ENCODE results near the gene CCDC24.

Gene CCDC24

GRCh38 chr1:43981636-43982035 lies 9.8 kb upstream of the CCDC24 start:
- DNase-seq: no peak

- DNase-seq: no peak
Measured at GRCh38 chr1:43982241-43982640, 9.2 kb upstream of the CCDC24 start.

GRCh38 chr1:43982808-43983207 lies 8.6 kb upstream of the CCDC24 start:
- no peak for DNase-seq

DNA sequence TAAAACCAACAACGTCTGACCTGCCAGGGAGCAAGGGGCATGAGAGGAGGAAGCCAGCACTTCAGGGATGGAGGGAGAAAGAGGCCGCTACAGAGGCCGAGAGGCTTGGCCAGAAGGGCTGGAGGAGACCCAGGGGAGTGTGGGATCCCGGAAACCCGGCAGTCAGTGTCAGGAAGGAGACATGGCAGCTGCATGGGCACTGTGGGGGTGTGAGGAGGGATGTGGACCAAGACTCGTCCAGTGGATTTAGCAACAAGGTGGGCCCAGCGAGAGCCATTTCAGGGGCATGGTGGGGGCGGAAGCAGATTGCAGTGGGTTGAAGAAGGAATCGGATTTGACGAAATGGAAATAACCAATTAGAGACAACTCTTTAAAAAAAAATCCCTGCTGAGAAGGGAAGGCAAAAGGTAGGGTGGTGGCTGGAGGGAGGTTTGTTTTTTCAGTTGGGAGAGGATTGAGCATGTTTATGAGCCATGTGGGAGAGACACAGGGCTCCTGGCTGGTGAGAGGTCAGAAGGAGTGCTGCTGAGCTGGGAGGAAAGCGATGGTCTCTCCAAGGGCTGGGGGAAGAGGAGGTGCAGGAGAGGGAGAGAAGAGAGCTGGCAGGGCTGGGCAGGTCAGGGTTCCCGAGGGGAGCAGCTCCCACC lies 8.0 kb upstream of the CCDC24 start:
- DNase-seq: no peak

- DNase-seq: no peak
Measured at GRCh38 chr1:43984855-43985254, 6.5 kb upstream of the CCDC24 start.

DNA sequence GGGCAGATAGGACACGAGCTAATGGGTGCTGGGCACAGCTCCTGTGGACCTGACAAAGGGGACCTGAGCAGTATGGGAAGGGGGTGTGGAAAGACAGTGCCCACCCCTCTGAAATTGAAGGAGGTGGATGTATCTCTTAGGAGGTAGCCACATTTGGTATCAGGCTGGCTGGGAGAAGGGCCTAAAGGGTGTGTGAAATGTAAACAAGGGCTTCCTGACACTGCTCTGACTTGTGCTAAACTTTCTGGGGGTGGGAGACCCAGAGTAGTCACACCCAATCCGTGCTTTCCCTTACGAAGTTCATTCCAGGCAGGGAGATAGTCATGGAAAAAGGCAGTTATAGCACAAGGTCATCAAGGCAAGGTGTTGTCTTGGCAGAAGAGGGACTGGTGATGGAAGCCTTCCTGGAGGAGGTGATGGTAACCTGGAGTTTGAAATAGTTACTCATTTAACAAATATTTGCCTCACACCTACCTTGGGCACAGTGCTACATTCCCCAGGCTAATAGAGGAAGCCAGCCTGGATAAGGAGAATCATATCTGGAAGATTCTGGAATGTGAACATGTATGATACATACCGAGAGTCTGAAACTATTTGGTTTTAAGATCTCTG lies 5.3 kb upstream of the CCDC24 start:
- DNase-seq: no peak

DNA sequence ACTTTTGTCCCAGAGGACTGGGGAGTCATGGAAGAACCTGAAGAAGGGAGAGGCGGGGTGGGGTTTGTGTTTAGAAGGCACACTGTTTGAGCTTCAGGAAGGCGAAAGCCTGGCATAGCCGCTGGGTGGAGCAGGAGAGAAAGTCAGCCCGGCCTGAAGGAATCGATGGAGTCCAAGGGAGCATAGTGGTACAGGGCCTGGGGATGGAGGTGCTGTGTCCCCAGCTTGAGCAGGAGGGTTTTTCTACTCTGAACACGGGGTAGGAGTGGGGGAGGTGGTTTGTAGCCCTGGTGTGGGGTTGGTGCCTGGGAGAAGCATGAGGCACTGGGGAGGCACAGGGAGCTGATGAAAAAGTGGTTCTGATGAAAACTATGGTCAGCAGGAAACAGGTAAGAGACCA lies 4.7 kb upstream of the CCDC24 start:
- DNase-seq: no peak

- no peak for DNase-seq
Measured at GRCh38 chr1:43987159-43987902, 4.1 kb upstream of the CCDC24 start.

DNA sequence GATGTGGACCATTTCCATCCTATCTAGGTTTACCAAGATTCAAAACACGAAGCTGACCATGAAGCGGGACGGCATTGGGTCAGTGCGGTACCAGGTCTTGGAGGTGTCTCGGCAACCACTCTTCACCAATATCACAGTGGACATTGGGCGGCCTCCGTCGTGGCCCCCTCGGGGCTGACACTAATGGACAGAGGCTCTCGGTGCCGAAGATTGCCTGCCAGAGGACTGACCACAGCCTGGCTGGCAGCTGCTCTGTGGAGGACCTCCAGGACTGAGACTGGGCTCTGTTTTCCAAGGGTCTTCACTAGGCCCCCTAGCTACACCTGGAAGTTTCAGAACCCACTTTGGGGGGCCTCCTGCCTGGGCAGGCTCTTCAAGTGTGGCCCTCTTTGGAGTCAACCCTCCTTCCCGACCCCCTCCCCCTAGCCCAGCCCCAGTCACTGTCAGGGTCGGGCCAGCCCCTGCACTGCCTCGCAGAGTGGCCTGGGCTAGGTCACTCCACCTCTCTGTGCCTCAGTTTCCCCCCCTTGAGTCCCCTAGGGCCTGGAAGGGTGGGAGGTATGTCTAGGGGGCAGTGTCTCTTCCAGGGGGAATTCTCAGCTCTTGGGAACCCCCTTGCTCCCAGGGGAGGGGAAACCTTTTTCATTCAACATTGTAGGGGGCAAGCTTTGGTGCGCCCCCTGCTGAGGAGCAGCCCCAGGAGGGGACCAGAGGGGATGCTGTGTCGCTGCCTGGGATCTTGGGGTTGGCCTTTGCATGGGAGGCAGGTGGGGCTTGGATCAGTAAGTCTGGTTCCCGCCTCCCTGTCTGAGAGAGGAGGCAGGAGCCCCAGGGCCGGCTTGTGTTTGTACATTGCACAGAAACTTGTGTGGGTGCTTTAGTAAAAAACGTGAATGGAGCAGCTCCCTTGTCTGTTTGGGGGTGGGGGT lies 864 bp upstream of the CCDC24 start:
- peak; percentile 26 for DNase-seq

GRCh38 chr1:43991200-43991475 lies 261 bp upstream of the CCDC24 start:
- no peak for DNase-seq

- no peak for DNase-seq
Measured at GRCh38 chr1:43992232-43992995, 1.0 kb downstream of the CCDC24 start.

GRCh38 chr1:43993206-43993914 lies 2.0 kb downstream of the CCDC24 start:
- no peak for DNase-seq

GRCh38 chr1:43994071-43994470 lies 2.7 kb downstream of the CCDC24 start:
- no peak for DNase-seq

- DNase-seq: peak; percentile 28
Measured at GRCh38 chr1:43994794-43995790, 3.7 kb downstream of the CCDC24 start.

DNA sequence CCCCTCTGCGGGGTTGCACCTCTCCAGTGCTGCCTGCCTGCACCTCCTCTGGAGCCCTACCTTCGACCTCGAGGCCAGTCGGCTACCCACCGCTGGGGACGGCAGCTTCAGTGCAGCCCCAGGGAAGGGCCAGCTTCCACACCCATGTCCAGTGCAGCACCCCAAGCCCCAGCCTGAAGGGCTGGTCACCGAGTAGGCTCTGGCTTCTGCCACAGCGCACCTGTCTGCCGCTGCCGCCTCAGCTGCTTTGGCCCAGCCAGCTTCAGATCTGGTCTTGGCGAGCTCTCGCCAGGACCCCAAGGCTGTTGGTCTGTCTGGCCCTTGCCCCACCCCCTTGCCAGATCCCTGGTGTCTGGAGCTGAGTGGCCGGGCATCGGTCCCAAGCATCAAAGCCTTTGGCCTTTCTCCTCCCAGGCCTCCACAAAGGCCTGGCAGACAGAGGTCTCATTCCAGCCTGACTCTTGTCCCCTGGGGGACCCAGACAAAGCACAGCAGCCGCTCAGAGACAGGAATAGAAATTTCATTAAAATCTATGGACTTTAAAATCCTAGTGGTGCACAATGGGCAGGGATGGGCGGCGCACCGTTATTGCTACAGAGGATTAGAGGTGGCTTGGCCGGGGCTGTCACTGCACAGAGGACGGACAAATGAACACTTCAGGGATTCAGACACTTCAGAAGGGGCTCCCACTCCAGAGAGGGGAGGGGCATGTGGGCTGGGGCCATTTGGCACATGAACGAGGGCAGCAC lies 4.8 kb downstream of the CCDC24 start:
- DNase-seq: no peak

- DNase-seq: no peak
Measured at GRCh38 chr1:43996733-43997115, 5.3 kb downstream of the CCDC24 start.

DNA sequence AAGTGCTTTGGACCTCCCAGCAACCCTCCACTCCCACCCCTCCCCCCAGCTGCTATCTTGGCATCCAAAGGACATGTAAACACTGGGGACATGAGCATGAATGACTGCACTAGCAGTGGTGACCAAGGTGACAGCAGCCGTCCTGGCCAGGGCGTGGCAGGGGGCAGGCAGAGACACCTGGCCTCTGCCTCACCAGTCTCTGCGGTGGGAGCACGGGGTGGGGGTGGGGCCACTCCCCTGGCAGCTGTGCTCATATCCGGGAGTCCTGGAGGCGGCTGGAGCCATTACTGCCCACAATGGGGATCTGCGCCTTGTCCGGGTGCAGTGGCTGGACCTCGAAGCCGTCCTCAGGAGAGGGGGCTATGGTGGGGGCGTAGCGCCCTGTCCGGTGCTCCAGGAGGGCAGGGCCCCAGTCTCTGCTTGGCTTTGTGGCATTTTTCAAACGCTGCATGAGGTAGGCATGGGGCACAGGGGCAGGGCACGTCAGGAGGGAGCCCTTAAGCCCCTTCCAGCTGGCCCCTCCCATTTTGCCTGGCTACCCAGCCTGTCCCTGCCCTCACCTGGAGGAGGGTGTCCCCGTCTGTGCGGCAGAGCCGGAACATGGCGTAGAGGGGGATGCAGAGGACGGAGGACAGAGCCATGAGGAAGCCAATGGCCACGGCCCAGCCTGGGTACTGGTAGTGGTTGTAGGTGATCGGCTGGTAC lies 6.0 kb downstream of the CCDC24 start:
- no peak for DNase-seq

DNA sequence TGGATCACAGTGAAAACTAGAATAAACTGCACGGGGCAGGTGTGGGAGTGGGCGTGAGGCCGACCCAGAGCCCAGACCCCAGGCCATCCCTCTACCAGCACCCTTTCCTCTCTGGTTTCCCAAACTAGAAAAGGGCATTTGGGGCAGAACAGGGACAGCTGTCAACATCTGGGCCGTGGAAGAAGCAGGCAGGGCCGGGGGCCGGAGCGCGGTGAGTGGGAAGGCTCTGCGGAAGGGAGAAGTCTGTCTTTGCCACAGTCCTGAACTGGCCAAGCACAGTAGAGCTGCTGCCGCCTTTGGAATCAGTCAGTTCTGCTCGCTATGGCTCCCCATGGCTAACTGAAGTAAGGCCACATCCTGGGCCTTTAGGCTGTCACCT lies 6.6 kb downstream of the CCDC24 start:
- no peak for DNase-seq

GRCh38 chr1:43999455-43999854 lies 8.1 kb downstream of the CCDC24 start:
- no peak for DNase-seq

Data from stimulated activated CD4-positive, alpha-beta T cell treated with anti-CD3 and anti-CD28 coated beads, Interleukin-15, amount 100 ng/mL, for 24 hours (primary cell).